Thymus (tissue), 11 donors: ENCODE data around the gene RELA. TPM values are rescaled to one million over a fixed set of nuclear protein-coding genes. Genes with fewer than 3 reads are reported as not detected.
"Not testable (repeated sequence)": the region's sequence is repeated elsewhere in the genome, so short reads cannot be mapped to it uniquely, and the experiment has no call there.

ENCODE experiments used
- DNase-seq, 9 donors: peaks; one replicate each; pipeline ENCODE4 v3.0.0-alpha.2; 2013; ENCODE audit warnings: low spot score in 9 of 9, low read depth in 6 of 9, missing footprints in 1 of 9
- H3K27ac ChIP-seq, 2 donors: one replicate each; pipeline ENCODE4 v1.5.1; 2013; ENCODE audit warnings: control low read depth in 1 of 2, low read depth in 1 of 2, low read length in 1 of 2, mild to moderate bottlenecking in 1 of 2, moderate library complexity in 1 of 2
- H3K27me3 ChIP-seq, 2 donors: one replicate each; pipeline ENCODE4 v1.5.1; 2013; ENCODE audit warnings: low read length in 1 of 2; ENCODE audit not compliant: control insufficient read depth in 2 of 2, insufficient read depth in 1 of 2
- H3K36me3 ChIP-seq, 2 donors: one replicate each; pipeline ENCODE4 v1.5.1; 2013; ENCODE audit warnings: low read length in 1 of 2, mild to moderate bottlenecking in 1 of 2, moderate library complexity in 1 of 2; ENCODE audit not compliant: control insufficient read depth in 2 of 2, insufficient read depth in 2 of 2
- H3K4me1 ChIP-seq, 2 donors: one replicate each; pipeline ENCODE4 v1.5.1; 2013; ENCODE audit warnings: low read length in 2 of 2; ENCODE audit not compliant: control insufficient read depth in 2 of 2, insufficient read depth in 2 of 2
- H3K4me3 ChIP-seq, 2 donors: one replicate each; pipeline ENCODE4 v1.5.1; 2013; ENCODE audit warnings: low read length in 2 of 2, control low read depth in 1 of 2, mild to moderate bottlenecking in 1 of 2
- H3K9me3 ChIP-seq, 2 donors: one replicate each; pipeline ENCODE4 v1.5.1; 2013; ENCODE audit warnings: low read length in 1 of 2, mild to moderate bottlenecking in 1 of 2; ENCODE audit not compliant: control insufficient read depth in 2 of 2, insufficient read depth in 1 of 2
- WGBS: extraction: QIAGEN DNeasy Blood & Tissue Kit; methylation state at CpG from one replicate; pipeline ENCODE4 v1.1.7; 2013; 5-methylcytosine and 5-hydroxymethylcytosine counted together
- polyA plus RNA-seq: library from polyadenylated mRNA; stranded (reverse); fragments of 200-250 nt; gene quantifications from one replicate; pipeline ENCODE4 v1.2.3, GENCODE V29; 2013
- total RNA-seq: library from RNA; stranded (reverse); fragments of 120-200 nt; gene quantifications from one replicate; pipeline ENCODE4 v1.2.4, GENCODE V29; 2013
- donor health status: healthy.

The RELA gene
- total and polyA plus RNA-seq, 2 donors = 17.1 to 41.9 TPM

- DNase-seq = no peak
- Histone ChIP-seq H3K27ac (no peak overlapping the region), H3K9me3 (peaks cover 0 to 6% of the 10 kb centered on the region in 2 donors), H3K36me3 (peaks cover 66% of the 10 kb centered on the region in 2 donors), H3K4me3 (no peak overlapping the region), H3K4me1 (peaks cover 21 to 31% of the 10 kb centered on the region in 2 donors), H3K27me3 (no peaks in the 10 kb centered on the region)
- 94% methylated on average over 11 of the region's 11 CpGs for WGBS
Observed at GRCh38 chr11:65644837-65645236, 17.9 kb downstream of the RELA start.

DNA sequence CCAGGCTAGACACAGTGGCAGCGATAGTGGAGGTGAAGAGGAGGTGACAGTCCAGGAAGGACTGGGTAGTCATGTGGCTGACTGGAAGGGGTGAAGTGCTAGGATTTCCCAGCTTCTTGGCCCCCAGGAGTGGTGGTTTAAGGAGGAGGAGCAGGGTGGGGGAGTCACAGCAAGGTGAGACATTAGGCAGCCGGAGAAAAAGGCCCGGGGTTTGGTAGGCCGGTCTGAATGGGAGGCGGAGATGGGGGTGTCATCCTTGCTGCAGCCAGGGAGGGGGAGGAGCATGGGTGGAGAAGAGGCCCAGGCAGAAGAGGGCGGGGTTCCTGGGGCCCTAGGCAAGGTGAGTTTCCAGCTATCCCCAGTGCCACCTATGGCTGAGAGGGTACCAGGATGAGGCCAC is 18.7 kb downstream of the RELA start:
- H3K27ac ChIP-seq = no peak overlapping the region
- no peak overlapping the region for H3K4me3 ChIP-seq
- peaks cover 0 to 6% of the 10 kb centered on the region in 2 donors for H3K9me3 ChIP-seq
- no peaks in the 10 kb centered on the region for H3K27me3 ChIP-seq
- no peak for DNase-seq
- 90% methylated on average over 6 of the region's 6 CpGs for WGBS
- peaks cover 23 to 39% of the 10 kb centered on the region in 2 donors for H3K4me1 ChIP-seq
- H3K36me3 ChIP-seq = peaks cover 57 to 58% of the 10 kb centered on the region in 2 donors

- Histone ChIP-seq H3K36me3 (peaks cover 47 to 52% of the 10 kb centered on the region in 2 donors), H3K4me3 (no peak overlapping the region), H3K4me1 (peaks cover 28 to 52% of the 10 kb centered on the region in 2 donors), H3K27me3 (no peaks in the 10 kb centered on the region), H3K27ac (no peak overlapping the region), H3K9me3 (peaks cover 0 to 6% of the 10 kb centered on the region in 2 donors)
- DNase-seq = no peak
- 73% methylated on average over 49 of the region's 49 CpGs for WGBS
Observed at GRCh38 chr11:65642014-65642671, 20.6 kb downstream of the RELA start.

- Histone ChIP-seq H3K36me3 (peaks cover 47 to 58% of the 10 kb centered on the region in 2 donors), H3K27me3 (no peaks in the 10 kb centered on the region), H3K4me3 (peak overlapping the region; percentile 53 to 55), H3K27ac (peak overlapping the region; percentile 57 to 89), H3K9me3 (peaks cover 0 to 6% of the 10 kb centered on the region in 2 donors), H3K4me1 (peaks cover 28 to 52% of the 10 kb centered on the region in 2 donors)
- no peak for DNase-seq
- 67% methylated on average over 16 of the region's 16 CpGs for WGBS
Observed at GRCh38 chr11:65641297-65642013, 21.3 kb downstream of the RELA start.

- Histone ChIP-seq H3K4me1 (peaks cover 28 to 52% of the 10 kb centered on the region in 2 donors), H3K9me3 (peaks cover 0 to 6% of the 10 kb centered on the region in 2 donors), H3K27me3 (no peaks in the 10 kb centered on the region), H3K27ac (peak overlapping the region; percentile 89 to 91), H3K36me3 (peaks cover 47 to 59% of the 10 kb centered on the region in 2 donors), H3K4me3 (peak overlapping the region; percentile 53 to 55)
- peak in 3 of 9 donors; percentile 53 to 77 (median 65) for DNase-seq
- 22% methylated on average over 35 of the region's 35 CpGs for WGBS
Observed at GRCh38 chr11:65640483-65641296, 22.0 kb downstream of the RELA start.

DNA sequence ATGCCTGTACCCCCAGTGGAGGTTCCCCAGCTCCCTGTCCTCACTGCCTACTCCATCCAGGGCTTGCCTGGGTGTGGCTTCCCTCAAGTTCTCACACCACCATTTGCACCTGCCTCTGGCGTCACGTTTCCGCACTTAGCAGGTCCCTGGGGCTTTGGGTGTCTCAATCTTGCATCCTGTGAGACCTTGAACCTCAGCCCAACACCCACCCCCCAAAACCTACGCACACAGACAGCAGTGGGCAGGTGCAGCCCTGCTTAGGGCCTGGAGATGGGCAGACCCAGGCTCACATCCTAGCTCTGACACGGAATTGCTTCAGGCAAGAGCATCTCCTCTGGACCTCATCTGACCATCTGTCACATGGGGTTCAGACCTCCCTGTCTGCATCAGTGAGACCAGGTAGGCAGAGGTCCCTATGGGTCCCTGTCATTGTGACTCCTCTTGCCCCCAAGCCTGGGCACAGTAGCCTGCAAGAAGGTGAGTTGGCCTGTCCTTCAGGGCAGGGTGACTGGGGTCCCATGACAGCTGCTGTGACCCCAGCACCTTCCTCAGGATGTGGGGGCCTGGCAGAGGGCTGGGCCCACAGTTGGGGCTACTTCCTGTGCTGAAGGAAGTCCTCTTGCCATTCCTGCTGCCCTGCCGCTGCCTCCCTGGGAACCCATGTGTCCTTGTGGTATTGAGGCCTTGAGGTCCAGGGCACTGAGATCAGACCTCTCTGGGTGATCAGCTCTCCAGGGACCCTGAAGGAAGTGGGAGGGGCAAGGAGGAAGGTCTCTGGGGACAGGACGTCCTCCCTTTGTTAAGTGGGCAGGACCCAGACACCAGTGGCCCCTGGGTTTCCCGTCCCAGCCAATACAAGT is 22.9 kb downstream of the RELA start:
- Histone ChIP-seq H3K4me1 (peaks cover 28 to 52% of the 10 kb centered on the region in 2 donors), H3K4me3 (peak overlapping the region; percentile 53 to 55), H3K27me3 (no peaks in the 10 kb centered on the region), H3K36me3 (peaks cover 47 to 59% of the 10 kb centered on the region in 2 donors), H3K27ac (peak overlapping the region; percentile 89 to 91), H3K9me3 (peaks cover 0 to 6% of the 10 kb centered on the region in 2 donors)
- WGBS = 35% methylated on average over 8 of the region's 8 CpGs
- peak in 7 of 9 donors; percentile 39 to 89 (median 68) for DNase-seq

GRCh38 chr11:65639228-65639597 is 23.5 kb downstream of the RELA start:
- Histone ChIP-seq H3K4me3 (peak overlapping the region; percentile 53 to 84), H3K36me3 (peaks cover 49 to 60% of the 10 kb centered on the region in 2 donors), H3K4me1 (peaks cover 28 to 52% of the 10 kb centered on the region in 2 donors), H3K27ac (peak overlapping the region; percentile 89 to 91)
- not testable (repeated sequence) for H3K27me3 ChIP-seq, H3K9me3 ChIP-seq, DNase-seq
- 82% methylated on average over 9 of the region's 9 CpGs for WGBS

- no peaks in the 10 kb centered on the region for H3K27me3 ChIP-seq
- H3K9me3 ChIP-seq = peaks cover 0 to 6% of the 10 kb centered on the region in 2 donors
- peaks cover 53 to 64% of the 10 kb centered on the region in 2 donors for H3K36me3 ChIP-seq
- H3K4me3 ChIP-seq = peak within 1 kb of the TSS; percentile 84 to 85
- peaks cover 28 to 50% of the 10 kb centered on the region in 2 donors for H3K4me1 ChIP-seq
- 5% methylated on average over 46 of the region's 46 CpGs for WGBS
- peak within 1 kb of the TSS; percentile 90 to 91 for H3K27ac ChIP-seq
- peak in 7 of 9 donors; percentile 54 to 84 (median 70) for DNase-seq
Observed at GRCh38 chr11:65637794-65638419, 24.8 kb downstream of the RELA start, which contains the start of gene SIPA1. TSS of gene SIPA1 (plus strand) at chr11:65638101. CDS start at chr11:65640922, 2,821 bp downstream.
